Ovary (tissue), 3 donors: ENCODE data around the gene EEF1E1.

Source experiments
- POLR2A ChIP-seq: fragments of 450-650 bp; IDR thresholded peaks from one replicate; pipeline ENCODE4 v1.6.1; 2017; ENCODE audit warnings: antibody characterized with exemption, mild to moderate bottlenecking, moderate library complexity
- TF ChIP-seq, protein P1 (sequence below), 3 donors: fragments of 450-650 bp in 2 of 3; fragments of 200-600 bp in 1 of 3; IDR thresholded peaks; one replicate each; pipeline versions ENCODE4 v1.5.1 to v1.8.0; 2016 to 2022; ENCODE audit warnings: antibody characterized with exemption in 3 of 3, mild to moderate bottlenecking in 1 of 3
- donor health status: DM: no; HTN: no; CAD: no.

DNA sequence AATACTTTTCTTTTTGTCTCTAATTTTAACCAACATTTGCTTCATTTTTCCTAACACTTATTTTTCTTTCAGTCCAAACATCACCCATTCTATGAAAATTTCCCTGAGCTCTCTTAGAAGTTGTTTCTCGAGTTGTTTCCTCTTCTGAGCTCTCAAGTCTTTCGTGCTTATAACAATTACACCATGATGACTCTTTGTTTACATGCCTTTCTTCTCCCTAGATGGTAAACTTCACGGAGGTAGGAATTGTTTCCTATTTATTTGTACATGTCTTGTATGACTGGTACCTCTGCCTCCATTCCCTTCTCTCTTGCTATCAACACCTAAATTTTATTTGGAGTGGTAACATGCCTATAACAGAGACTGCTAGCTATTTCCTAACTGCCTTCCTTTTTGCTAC is 44.6 kb downstream of the EEF1E1 start:
- TF ChIP-seq, protein P1, sequence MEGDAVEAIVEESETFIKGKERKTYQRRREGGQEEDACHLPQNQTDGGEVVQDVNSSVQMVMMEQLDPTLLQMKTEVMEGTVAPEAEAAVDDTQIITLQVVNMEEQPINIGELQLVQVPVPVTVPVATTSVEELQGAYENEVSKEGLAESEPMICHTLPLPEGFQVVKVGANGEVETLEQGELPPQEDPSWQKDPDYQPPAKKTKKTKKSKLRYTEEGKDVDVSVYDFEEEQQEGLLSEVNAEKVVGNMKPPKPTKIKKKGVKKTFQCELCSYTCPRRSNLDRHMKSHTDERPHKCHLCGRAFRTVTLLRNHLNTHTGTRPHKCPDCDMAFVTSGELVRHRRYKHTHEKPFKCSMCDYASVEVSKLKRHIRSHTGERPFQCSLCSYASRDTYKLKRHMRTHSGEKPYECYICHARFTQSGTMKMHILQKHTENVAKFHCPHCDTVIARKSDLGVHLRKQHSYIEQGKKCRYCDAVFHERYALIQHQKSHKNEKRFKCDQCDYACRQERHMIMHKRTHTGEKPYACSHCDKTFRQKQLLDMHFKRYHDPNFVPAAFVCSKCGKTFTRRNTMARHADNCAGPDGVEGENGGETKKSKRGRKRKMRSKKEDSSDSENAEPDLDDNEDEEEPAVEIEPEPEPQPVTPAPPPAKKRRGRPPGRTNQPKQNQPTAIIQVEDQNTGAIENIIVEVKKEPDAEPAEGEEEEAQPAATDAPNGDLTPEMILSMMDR (IDR thresholded peaks at IDR 0.05), result no peak
- TF ChIP-seq POLR2A, result no peak
